CD4-positive, alpha-beta T cell (primary cell): ENCODE data around the gene DAZL. TPM values are rescaled to one million over a fixed set of nuclear protein-coding genes. Genes with fewer than 3 reads are reported as not detected.
A peak's percentile ranks its signal among the peaks of the same experiment; 100 is the strongest.

Experiments used
- ATAC-seq: fragments of 200-7000 bp; cut with Tn5 transposase; one replicate; pipeline ENCODE4 v1.10.0; 2022; ENCODE audit warnings: mild to moderate bottlenecking; ENCODE audit not compliant: poor library complexity
- CTCF ChIA-PET: fragments of 350-600 bp; sonication (Branson Sonifier 250); formaldehyde crosslinking; loops from one replicate; lab custom pipeline; 2021; ENCODE audit warnings: antibody characterized with exemption, inconsistent platforms; lab: Charles Lee
- POLR2A ChIA-PET: fragments of 350-600 bp; sonication (Branson Sonifier 250); formaldehyde crosslinking; loops from one replicate; lab custom pipeline; 2021; ENCODE audit warnings: antibody characterized with exemption, inconsistent platforms; lab: Charles Lee
- DNase-seq, 14 experiments: peaks; one replicate each; pipeline ENCODE4 v3.0.0-alpha.2; 2013 to 2020; ENCODE audit warnings: mixed read lengths in 2 of 14
- H3K27ac ChIP-seq, 2 donors: one replicate each; pipeline versions ENCODE4 v1.5.1 to v1.7.0; 2013; ENCODE audit warnings: low read length in 2 of 2, low read depth in 1 of 2, mild to moderate bottlenecking in 1 of 2
- H3K27me3 ChIP-seq, 2 experiments: 1 replicate in 1 of 2; 2 replicates in 1 of 2; pipeline versions ENCODE4 v1.6.1 to v1.7.0; 2013; ENCODE audit warnings: low read length in 2 of 2, control low read depth in 1 of 2, mild to moderate bottlenecking in 1 of 2, moderate library complexity in 1 of 2; ENCODE audit not compliant: insufficient read depth in 2 of 2, control insufficient read depth in 1 of 2
- H3K36me3 ChIP-seq: one replicate; pipeline ENCODE4 v1.6.1; 2013; ENCODE audit warnings: low read length, control low read depth; ENCODE audit not compliant: insufficient read depth
- H3K4me1 ChIP-seq: one replicate; pipeline ENCODE4 v1.6.1; 2013; ENCODE audit warnings: low read length, control low read depth; ENCODE audit not compliant: insufficient read depth
- H3K4me3 ChIP-seq: one replicate; pipeline ENCODE4 v1.5.1; 2013; ENCODE audit warnings: mild to moderate bottlenecking, low read length, moderate library complexity
- H3K9me3 ChIP-seq, 2 experiments: 1 replicate in 1 of 2; 2 replicates in 1 of 2; pipeline versions ENCODE4 v1.6.1 to v1.7.0; 2013; ENCODE audit warnings: low read length in 2 of 2, mild to moderate bottlenecking in 2 of 2, control low read depth in 1 of 2, moderate library complexity in 1 of 2; ENCODE audit not compliant: control insufficient read depth in 1 of 2, insufficient read depth in 1 of 2
- H3K27ac Mint-ChIP-seq: one replicate; pipeline ENCODE4 v1.8.0; 2020; ENCODE audit warnings: mixed read lengths
- H3K27me3 Mint-ChIP-seq: one replicate; pipeline ENCODE4 v1.8.0; 2021; ENCODE audit warnings: mixed read lengths
- H3K36me3 Mint-ChIP-seq: one replicate; pipeline ENCODE4 v1.8.0; 2021; ENCODE audit warnings: low read depth, mixed read lengths
- H3K4me1 Mint-ChIP-seq: one replicate; pipeline ENCODE4 v1.8.0; 2021; ENCODE audit warnings: low read depth, mixed read lengths
- H3K4me3 Mint-ChIP-seq: one replicate; pipeline ENCODE4 v1.8.0; 2020; ENCODE audit warnings: mild to moderate bottlenecking, mixed read lengths
- H3K9me3 Mint-ChIP-seq: one replicate; pipeline ENCODE4 v1.8.0; 2020; ENCODE audit warnings: mixed read lengths
- intact Hi-C, 2 experiments: fragments of 100-400 bp; cut with DNase I in 1 of 2; cut with micrococcal nuclease in 1 of 2; formaldehyde crosslinking; loops; one replicate each; pipeline versions ENCODE4 v1.15.1 to v1.9.0; 2023 to 2025; cut with DNase I, micrococcal nuclease
- polyA plus RNA-seq, 2 donors: library from polyadenylated mRNA; unstranded; fragments of 120-200 nt; gene quantifications; one replicate each; pipeline ENCODE4 v1.2.1, GENCODE V29; 2013
- total RNA-seq, 174 experiments: library from RNA in 2 of 174; stranded (reverse) in 2 of 174; gene quantifications; one replicate each; pipeline ENCODE4 v1.2.3 and lab custom pipeline; 2021 to 2026
- TF ChIP-seq, protein P1 (sequence below): fragments of 200-600 bp; IDR thresholded peaks from one replicate; pipeline ENCODE4 v1.8.0; 2022; ENCODE audit warnings: antibody characterized with exemption, mild to moderate bottlenecking

DAZL gene
- not detected for total RNA-seq
- polyA plus RNA-seq (2013, experiment 1 of 2), result not detected
- not detected for polyA plus RNA-seq (2013, experiment 2 of 2)
- 0 to 0.45 (median 0) reads per million in 172 experiments for total RNA-seq (lab: John Stamatoyannopoulos, UW)

DNA sequence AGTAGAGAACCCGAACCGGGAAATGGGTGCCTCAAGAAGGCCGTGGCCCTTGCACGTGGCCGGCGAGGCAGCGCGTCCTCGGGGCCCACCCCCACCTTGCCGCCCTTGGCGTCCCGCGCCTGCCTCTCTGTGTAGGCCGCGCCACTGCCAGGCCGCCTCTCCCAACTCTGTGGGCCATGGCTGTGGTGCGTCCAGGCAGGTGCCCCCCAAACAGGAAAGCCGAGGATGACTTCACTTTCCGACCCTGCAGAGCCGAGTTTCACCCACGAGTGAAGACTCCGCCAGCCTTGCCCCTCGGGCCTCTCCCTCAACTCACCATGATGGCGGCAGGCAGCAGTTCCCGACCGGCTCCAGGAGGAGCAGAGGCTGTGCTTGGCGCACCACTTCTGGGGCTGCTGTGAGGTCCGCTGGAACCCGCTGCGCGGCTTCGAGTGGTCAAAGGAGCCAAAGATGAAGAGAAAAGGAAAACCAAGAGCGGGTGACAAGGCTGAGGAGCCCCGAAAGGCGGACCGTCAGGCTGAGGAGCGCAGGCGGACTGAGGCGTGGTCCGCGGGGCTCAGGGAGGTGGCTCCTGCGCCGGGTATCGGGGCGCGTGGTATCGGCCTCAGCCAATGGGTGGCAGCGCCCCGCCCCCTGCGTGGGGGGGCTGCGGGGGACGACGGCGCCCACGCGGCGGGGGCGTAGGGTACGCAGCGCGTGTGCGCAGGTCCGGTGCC, at the start of gene DAZL:
Gene DAZL, minus strand, starts transcription at position 537 of the 716 bp plus-strand sequence. Its CDS starts 218 bp downstream, at position 319.
- DNase-seq (peak in 1 of 14 experiments; percentile 11), ATAC-seq (no peak)
- CTCF ChIA-PET, result no interaction called here
- Histone ChIP-seq H3K4me3 (no peak within 1 kb of the TSS), H3K36me3 (no peaks in the 10 kb centered on the region), H3K9me3 (peaks cover 0 to 6% of the 10 kb centered on the region in 2 experiments), H3K4me1 (no peaks in the 10 kb centered on the region), H3K27ac (no peak within 1 kb of the TSS), H3K27me3 (no peaks in the 10 kb centered on the region)
- no peaks in the 10 kb centered on the region for H3K9me3 Mint-ChIP-seq
- POLR2A ChIA-PET, result no interaction called here
- TF ChIP-seq, protein P1, sequence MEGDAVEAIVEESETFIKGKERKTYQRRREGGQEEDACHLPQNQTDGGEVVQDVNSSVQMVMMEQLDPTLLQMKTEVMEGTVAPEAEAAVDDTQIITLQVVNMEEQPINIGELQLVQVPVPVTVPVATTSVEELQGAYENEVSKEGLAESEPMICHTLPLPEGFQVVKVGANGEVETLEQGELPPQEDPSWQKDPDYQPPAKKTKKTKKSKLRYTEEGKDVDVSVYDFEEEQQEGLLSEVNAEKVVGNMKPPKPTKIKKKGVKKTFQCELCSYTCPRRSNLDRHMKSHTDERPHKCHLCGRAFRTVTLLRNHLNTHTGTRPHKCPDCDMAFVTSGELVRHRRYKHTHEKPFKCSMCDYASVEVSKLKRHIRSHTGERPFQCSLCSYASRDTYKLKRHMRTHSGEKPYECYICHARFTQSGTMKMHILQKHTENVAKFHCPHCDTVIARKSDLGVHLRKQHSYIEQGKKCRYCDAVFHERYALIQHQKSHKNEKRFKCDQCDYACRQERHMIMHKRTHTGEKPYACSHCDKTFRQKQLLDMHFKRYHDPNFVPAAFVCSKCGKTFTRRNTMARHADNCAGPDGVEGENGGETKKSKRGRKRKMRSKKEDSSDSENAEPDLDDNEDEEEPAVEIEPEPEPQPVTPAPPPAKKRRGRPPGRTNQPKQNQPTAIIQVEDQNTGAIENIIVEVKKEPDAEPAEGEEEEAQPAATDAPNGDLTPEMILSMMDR, result no peak
- H3K4me3 Mint-ChIP-seq, result no peak within 1 kb of the TSS
- no peaks in the 10 kb centered on the region for H3K36me3 Mint-ChIP-seq
- no peak within 1 kb of the TSS for H3K27ac Mint-ChIP-seq
- H3K27me3 Mint-ChIP-seq, result no peaks in the 10 kb centered on the region
- intact Hi-C loops, result loop anchor here in 1 of 2 experiments (10.0 kb wide), 2 partner anchors 220 to 430 kb away; no protein-coding TSS in a partner anchor
- peaks cover 4% of the 10 kb centered on the region for H3K4me1 Mint-ChIP-seq

DNA sequence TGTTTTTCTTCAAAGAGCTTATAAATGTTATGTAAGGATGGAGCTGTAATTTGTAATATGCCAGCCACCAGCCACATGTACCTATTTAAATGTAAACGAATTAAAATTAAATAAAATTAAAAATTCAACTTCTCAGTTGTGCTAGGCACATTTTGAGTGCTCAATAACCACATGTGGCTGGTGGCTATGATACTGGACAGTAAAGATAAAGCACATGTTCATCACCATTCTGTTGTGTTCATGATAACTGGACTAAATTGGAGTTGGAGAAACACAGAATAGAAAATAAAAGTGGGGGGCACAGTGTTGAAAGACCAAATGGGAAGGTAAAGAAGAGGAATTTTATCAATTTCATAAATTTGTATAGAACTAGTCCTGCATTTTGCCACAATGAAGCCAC, 49.8 kb upstream of the DAZL start:
- no peaks in the 10 kb centered on the region for H3K27me3 Mint-ChIP-seq

GRCh38 chr3:16653712-16654111, 48.5 kb upstream of the DAZL start:
- CTCF ChIA-PET, result interaction anchor here (0.9 kb wide), 1 partner anchor 12 kb away, joined by 3 read pairs; no protein-coding TSS in a partner anchor
- H3K27me3 ChIP-seq, result no peaks in the 10 kb centered on the region
- no peak overlapping the region for H3K4me3 ChIP-seq
- Mint-ChIP-seq H3K4me1 (no peaks in the 10 kb centered on the region), H3K27me3 (no peaks in the 10 kb centered on the region), H3K9me3 (no peaks in the 10 kb centered on the region), H3K36me3 (no peaks in the 10 kb centered on the region), H3K4me3 (no peak overlapping the region), H3K27ac (no peak overlapping the region)
- TF ChIP-seq, protein P1, result no peak
- H3K36me3 ChIP-seq, result no peaks in the 10 kb centered on the region
- no peak overlapping the region for H3K27ac ChIP-seq
- no peak for ATAC-seq
- POLR2A ChIA-PET, result no interaction called here
- no peaks in the 10 kb centered on the region for H3K4me1 ChIP-seq
- DNase-seq, result no peak
- intact Hi-C loops, result no loop called here
- H3K9me3 ChIP-seq, result no peaks in the 10 kb centered on the region

More for the DNA sequence above, 49.8 kb upstream of the DAZL start:
- Histone ChIP-seq H3K27ac (no peak overlapping the region), H3K27me3 (no peaks in the 10 kb centered on the region), H3K9me3 (no peaks in the 10 kb centered on the region), H3K36me3 (no peaks in the 10 kb centered on the region), H3K4me1 (no peaks in the 10 kb centered on the region), H3K4me3 (no peak overlapping the region)
- ATAC-seq, result no peak
- no peaks in the 10 kb centered on the region for H3K36me3 Mint-ChIP-seq
- intact Hi-C loops, result no loop called here
- ChIA-PET POLR2A (no interaction called here), CTCF (no interaction called here)
- no peak overlapping the region for H3K4me3 Mint-ChIP-seq
- no peaks in the 10 kb centered on the region for H3K4me1 Mint-ChIP-seq
- no peak overlapping the region for H3K27ac Mint-ChIP-seq
- TF ChIP-seq, protein P1, result no peak
- no peaks in the 10 kb centered on the region for H3K9me3 Mint-ChIP-seq
- DNase-seq, result no peak
